PC-3 (cell line): ENCODE results near the gene PLK3. TPM values are rescaled to one million over a fixed set of nuclear protein-coding genes. Genes with fewer than 3 reads are reported as not detected.

Experiments
- ATAC-seq: fragments of 200-7000 bp; cut with Tn5 transposase; 2 replicates; pipeline ENCODE4 v1.9.1; 2020; ENCODE audit warnings: mild to moderate bottlenecking, moderate library complexity
- BruUV-seq: library from RNA; stranded (reverse); fragments of 400-500 nt; replicated peaks from 2 replicates; lab custom pipeline; 2021; lab: Mats Ljungman, UMichigan
- CTCF ChIA-PET: fragments of 300-600 bp; sonication (Branson Sonifier 250); formaldehyde crosslinking; loops from one replicate; lab custom pipeline; 2022; ENCODE audit warnings: antibody characterized with exemption; lab: Charles Lee
- POLR2A ChIA-PET: fragments of 300-600 bp; sonication (Branson Sonifier 250); formaldehyde crosslinking; loops from one replicate; lab custom pipeline; 2022; ENCODE audit warnings: antibody characterized with exemption; ENCODE audit not compliant: unreplicated experiment; lab: Charles Lee
- DNase-seq: peaks from one replicate; pipeline ENCODE4 v3.0.0-alpha.2; 2015
- H2AFZ ChIP-seq: fragments of 300-600 bp; sonication (generic); 2 replicates; pipeline ENCODE4 v1.6.0; 2016; ENCODE audit warnings: antibody characterized with exemption, low read length
- H3F3A ChIP-seq: fragments of 300-600 bp; sonication (generic); one replicate; pipeline ENCODE4 v1.6.0; 2017; ENCODE audit warnings: antibody characterized with exemption, low read length, control low read depth, mild to moderate bottlenecking; ENCODE audit not compliant: unreplicated experiment
- H3K27ac ChIP-seq: fragments of 300-600 bp; sonication (generic); 2 replicates; pipeline ENCODE4 v1.5.1; 2016; ENCODE audit warnings: mild to moderate bottlenecking, low read length
- H3K27me3 ChIP-seq: fragments of 300-600 bp; sonication (generic); 2 replicates; pipeline ENCODE4 v1.6.1; 2016; ENCODE audit warnings: low read length, mixed read lengths
- H3K36me3 ChIP-seq: fragments of 300-600 bp; sonication (generic); 2 replicates; pipeline ENCODE4 v1.6.1; 2016; ENCODE audit warnings: low read depth, mixed run types, low read length, mixed read lengths
- H3K4me1 ChIP-seq: fragments of 300-600 bp; sonication (generic); 2 replicates; pipeline ENCODE4 v1.5.1; 2016; ENCODE audit warnings: low read length; ENCODE audit not compliant: insufficient read depth
- H3K4me2 ChIP-seq: fragments of 300-600 bp; sonication (generic); 2 replicates; pipeline ENCODE4 v1.6.0; 2016; ENCODE audit warnings: low read length
- H3K4me3 ChIP-seq: fragments of 300-600 bp; sonication (generic); 2 replicates; pipeline ENCODE4 v1.5.1; 2016; ENCODE audit warnings: mild to moderate bottlenecking, low read length, mixed read lengths
- H3K79me2 ChIP-seq: fragments of 300-600 bp; sonication (generic); 2 replicates; pipeline ENCODE4 v1.6.1; 2017; ENCODE audit warnings: low read length, mixed read lengths
- H3K9ac ChIP-seq: fragments of 300-600 bp; sonication (generic); 2 replicates; pipeline ENCODE4 v1.6.0; 2016; ENCODE audit warnings: mild to moderate bottlenecking, low read length
- H3K9me2 ChIP-seq: fragments of 300-600 bp; sonication (generic); replicated peaks from 2 replicates; pipeline ENCODE4 v1.6.1; 2016; ENCODE audit warnings: mixed run types, low read length, mixed read lengths
- H3K9me3 ChIP-seq: fragments of 300-600 bp; sonication (generic); 2 replicates; pipeline ENCODE4 v1.6.1; 2016; ENCODE audit warnings: low read length, mixed read lengths
- H4K20me1 ChIP-seq: fragments of 300-600 bp; sonication (generic); 2 replicates; pipeline ENCODE4 v1.6.1; 2016; ENCODE audit warnings: low read length, mixed read lengths
- CTCF ChIP-seq: fragments of 300-600 bp; sonication (generic); conservative IDR thresholded peaks from 2 replicates; pipeline ENCODE4 v1.5.1; 2017; ENCODE audit warnings: antibody characterized with exemption, low read depth, mild to moderate bottlenecking, low read length
- EZH2 ChIP-seq: fragments of 300-600 bp; sonication (generic); IDR thresholded peaks from one replicate; pipeline ENCODE4 v1.6.1; 2017; ENCODE audit warnings: antibody characterized with exemption, mild to moderate bottlenecking, low read length; ENCODE audit not compliant: unreplicated experiment
- EZH2phosphoT487 ChIP-seq: fragments of 300-600 bp; sonication (generic); IDR thresholded peaks from 2 replicates; pipeline ENCODE4 v1.6.1; 2018; ENCODE audit warnings: mild to moderate bottlenecking, antibody characterized with exemption, low read length, borderline replicate concordance
- intact Hi-C: fragments of 100-400 bp; cut with micrococcal nuclease; formaldehyde crosslinking; loops from 2 replicates; pipeline ENCODE4 v1.9.0; 2023
- total RNA-seq: library from RNA; depleted of rRNA; stranded (reverse); fragments of >200 nt; gene quantifications from 2 replicates; pipeline ENCODE4 v1.2.3, GENCODE V29; 2014

Gene PLK3
- total RNA-seq, 1 experiment from 2014 or later = 44.0 TPM

- Histone ChIP-seq H3K79me2 (peaks cover 46% of the 10 kb centered on the region), H3F3A (peaks cover 11% of the 10 kb centered on the region), H3K4me3 (no peak overlapping the region), H3K9me3 (no peaks in the 10 kb centered on the region), H3K27ac (no peak overlapping the region), H3K4me2 (no peak overlapping the region), H3K36me3 (peaks cover 55% of the 10 kb centered on the region), H3K9me2 (no peaks in the 10 kb centered on the region), H3K9ac (no peak overlapping the region), H2AFZ (no peak overlapping the region), H4K20me1 (peaks cover 40% of the 10 kb centered on the region), H3K27me3 (no peaks in the 10 kb centered on the region), H3K4me1 (peaks cover 15% of the 10 kb centered on the region)
- TF ChIP-seq CTCF (no peak), EZH2 (no peak)
- ChIA-PET POLR2A (no interaction called here), CTCF (no interaction called here)
- DNase-seq (no peak), ATAC-seq (no peak)
- intact Hi-C loops = no loop called here
- BruUV-seq = no TSS peak
Observed at GRCh38 chr1:44778705-44779576, 21.2 kb upstream of the PLK3 start.

GRCh38 chr1:44780583-44781121 lies 19.5 kb upstream of the PLK3 start:
- BruUV-seq = no TSS peak
- peaks cover 35% of the 10 kb centered on the region for H3K79me2 ChIP-seq
- CTCF ChIA-PET = no interaction called here
- ATAC-seq (no peak), DNase-seq (peak; percentile 1)
- TF ChIP-seq CTCF (no peak), EZH2phosphoT487 (no peak), EZH2 (no peak)
- H3K4me1 ChIP-seq = peaks cover 15% of the 10 kb centered on the region
- H3K9me3 ChIP-seq = no peaks in the 10 kb centered on the region
- H3K4me2 ChIP-seq = no peak overlapping the region
- H3F3A ChIP-seq = peaks cover 11% of the 10 kb centered on the region
- POLR2A ChIA-PET = no interaction called here
- H3K9ac ChIP-seq = no peak overlapping the region
- peaks cover 55% of the 10 kb centered on the region for H3K36me3 ChIP-seq
- no peak overlapping the region for H2AFZ ChIP-seq
- intact Hi-C loops = no loop called here
- no peaks in the 10 kb centered on the region for H3K27me3 ChIP-seq
- no peaks in the 10 kb centered on the region for H3K9me2 ChIP-seq
- no peak overlapping the region for H3K27ac ChIP-seq
- peaks cover 40% of the 10 kb centered on the region for H4K20me1 ChIP-seq
- H3K4me3 ChIP-seq = no peak overlapping the region

GRCh38 chr1:44783697-44784093 lies 16.5 kb upstream of the PLK3 start:
- Histone ChIP-seq H3K27me3 (no peaks in the 10 kb centered on the region), H3K36me3 (peaks cover 26% of the 10 kb centered on the region), H3K4me2 (no peak overlapping the region), H4K20me1 (peaks cover 11% of the 10 kb centered on the region; the same call in 1 of the 2 replicates), H2AFZ (no peak overlapping the region), H3K79me2 (peaks cover 4% of the 10 kb centered on the region), H3K9me2 (no peaks in the 10 kb centered on the region), H3K4me3 (no peak overlapping the region), H3F3A (peaks cover 11% of the 10 kb centered on the region), H3K9me3 (no peaks in the 10 kb centered on the region), H3K4me1 (no peaks in the 10 kb centered on the region), H3K9ac (no peak overlapping the region), H3K27ac (no peak overlapping the region)
- DNase-seq (no peak), ATAC-seq (no peak)
- no peak for TF ChIP-seq CTCF
- TF ChIP-seq EZH2phosphoT487 = no peak
- no peak for TF ChIP-seq EZH2
- ChIA-PET CTCF (no interaction called here), POLR2A (no interaction called here)
- no TSS peak for BruUV-seq
- intact Hi-C loops = no loop called here
